22Rv1 (cell line): Measurements from ENCODE around the gene PTPRG.

Experiments
- ZFX ChIP-seq: fragments of 450-650 bp; IDR thresholded peaks from 2 replicates; pipeline ENCODE4 v1.6.1; 2017; ENCODE audit warnings: antibody characterized with exemption, borderline replicate concordance
- TF ChIP-seq, protein P1 (sequence below): fragments of 450-650 bp; IDR thresholded peaks from 2 replicates; pipeline ENCODE4 v1.5.1; 2017; ENCODE audit warnings: mild to moderate bottlenecking

DNA sequence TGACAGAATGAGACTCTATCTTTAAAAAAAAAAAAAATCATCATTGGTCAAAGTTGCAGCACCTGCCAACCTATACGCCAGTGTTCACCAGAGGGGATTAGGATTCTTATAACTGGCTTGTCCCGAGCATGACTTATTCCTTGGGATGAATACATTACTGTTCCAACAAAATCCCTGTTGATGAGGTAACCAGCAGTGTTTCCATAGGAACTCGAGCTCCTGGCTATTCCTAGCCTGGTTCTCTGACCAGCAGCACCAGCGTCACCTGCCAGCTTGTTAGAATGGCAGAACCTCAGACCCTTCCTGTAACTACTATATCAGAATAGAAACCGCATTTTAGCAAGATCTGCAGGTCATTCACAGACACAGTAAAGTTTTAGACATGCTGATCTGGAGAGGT is 364.4 kb downstream of the PTPRG start:
- TF ChIP-seq, protein P1, sequence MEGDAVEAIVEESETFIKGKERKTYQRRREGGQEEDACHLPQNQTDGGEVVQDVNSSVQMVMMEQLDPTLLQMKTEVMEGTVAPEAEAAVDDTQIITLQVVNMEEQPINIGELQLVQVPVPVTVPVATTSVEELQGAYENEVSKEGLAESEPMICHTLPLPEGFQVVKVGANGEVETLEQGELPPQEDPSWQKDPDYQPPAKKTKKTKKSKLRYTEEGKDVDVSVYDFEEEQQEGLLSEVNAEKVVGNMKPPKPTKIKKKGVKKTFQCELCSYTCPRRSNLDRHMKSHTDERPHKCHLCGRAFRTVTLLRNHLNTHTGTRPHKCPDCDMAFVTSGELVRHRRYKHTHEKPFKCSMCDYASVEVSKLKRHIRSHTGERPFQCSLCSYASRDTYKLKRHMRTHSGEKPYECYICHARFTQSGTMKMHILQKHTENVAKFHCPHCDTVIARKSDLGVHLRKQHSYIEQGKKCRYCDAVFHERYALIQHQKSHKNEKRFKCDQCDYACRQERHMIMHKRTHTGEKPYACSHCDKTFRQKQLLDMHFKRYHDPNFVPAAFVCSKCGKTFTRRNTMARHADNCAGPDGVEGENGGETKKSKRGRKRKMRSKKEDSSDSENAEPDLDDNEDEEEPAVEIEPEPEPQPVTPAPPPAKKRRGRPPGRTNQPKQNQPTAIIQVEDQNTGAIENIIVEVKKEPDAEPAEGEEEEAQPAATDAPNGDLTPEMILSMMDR = no peak
- TF ChIP-seq ZFX = no peak
